Osteocyte (in vitro differentiated cells): Measurements from ENCODE around the gene BCR. TPM values are rescaled to one million over a fixed set of nuclear protein-coding genes. Genes with fewer than 3 reads are reported as not detected.

Experiments used
- DNase-seq: peaks from one replicate; pipeline ENCODE4 v3.0.0; 2021; ENCODE audit warnings: mixed read lengths; ENCODE audit not compliant: unreplicated experiment; ENCODE audit errors: extremely low spot score
- H3K27ac Mint-ChIP-seq: one replicate; pipeline ENCODE4 v1.8.0; 2021; ENCODE audit warnings: mild to moderate bottlenecking, mixed read lengths; ENCODE audit not compliant: unreplicated experiment
- H3K27me3 Mint-ChIP-seq: one replicate; pipeline ENCODE4 v1.8.0; 2021; ENCODE audit warnings: mixed read lengths; ENCODE audit not compliant: unreplicated experiment
- H3K36me3 Mint-ChIP-seq: one replicate; pipeline ENCODE4 v1.8.0; 2021; ENCODE audit warnings: mixed read lengths; ENCODE audit not compliant: unreplicated experiment
- H3K4me1 Mint-ChIP-seq: one replicate; pipeline ENCODE4 v1.8.0; 2021; ENCODE audit warnings: mixed read lengths; ENCODE audit not compliant: unreplicated experiment
- H3K4me3 Mint-ChIP-seq: one replicate; pipeline ENCODE4 v1.8.0; 2021; ENCODE audit warnings: mild to moderate bottlenecking, moderate library complexity, mixed read lengths; ENCODE audit not compliant: unreplicated experiment
- H3K9me3 Mint-ChIP-seq: one replicate; pipeline ENCODE4 v1.8.0; 2021; ENCODE audit warnings: mixed read lengths; ENCODE audit not compliant: unreplicated experiment
- CTCF ChIP-seq: fragments of 200-600 bp; sonication (generic); IDR thresholded peaks from 2 replicates; pipeline ENCODE4 v1.5.0; 2021; ENCODE audit warnings: antibody characterized with exemption, mild to moderate bottlenecking, moderate library complexity
- total RNA-seq: library from RNA; stranded (reverse); gene quantifications from 2 replicates; pipeline ENCODE4 v1.2.1, GENCODE V29; 2021

Gene BCR
- total RNA-seq, 1 donor from 2014 or later = 35.3 TPM

- no peak for TF ChIP-seq CTCF
- H3K27me3 Mint-ChIP-seq = no peaks in the 10 kb centered on the region
- no peaks in the 10 kb centered on the region for H3K9me3 Mint-ChIP-seq
- DNase-seq = no peak
- H3K4me3 Mint-ChIP-seq = no peak overlapping the region
- no peak overlapping the region for H3K27ac Mint-ChIP-seq
- H3K4me1 Mint-ChIP-seq = no peaks in the 10 kb centered on the region
- H3K36me3 Mint-ChIP-seq = peaks cover 23% of the 10 kb centered on the region
Observed at GRCh38 chr22:23270212-23270733, 90.0 kb downstream of the BCR start.

GRCh38 chr22:23270798-23271596 is 90.7 kb downstream of the BCR start:
- Mint-ChIP-seq H3K36me3 (peaks cover 25% of the 10 kb centered on the region), H3K4me3 (no peak overlapping the region), H3K27ac (no peak overlapping the region), H3K27me3 (no peaks in the 10 kb centered on the region), H3K9me3 (no peaks in the 10 kb centered on the region), H3K4me1 (no peaks in the 10 kb centered on the region)
- no peak for DNase-seq
- TF ChIP-seq CTCF = no peak

- Mint-ChIP-seq H3K4me1 (no peaks in the 10 kb centered on the region), H3K36me3 (peaks cover 25% of the 10 kb centered on the region), H3K9me3 (no peaks in the 10 kb centered on the region), H3K27ac (no peak overlapping the region), H3K27me3 (no peaks in the 10 kb centered on the region), H3K4me3 (no peak overlapping the region)
- no peak for DNase-seq
- no peak for TF ChIP-seq CTCF
Observed at GRCh38 chr22:23271597-23271908, 91.2 kb downstream of the BCR start.

GRCh38 chr22:23272371-23272770 is 92.1 kb downstream of the BCR start:
- TF ChIP-seq CTCF = no peak
- H3K36me3 Mint-ChIP-seq = peaks cover 25% of the 10 kb centered on the region
- H3K9me3 Mint-ChIP-seq = no peaks in the 10 kb centered on the region
- H3K27ac Mint-ChIP-seq = no peak overlapping the region
- DNase-seq = no peak
- H3K4me1 Mint-ChIP-seq = no peaks in the 10 kb centered on the region
- H3K4me3 Mint-ChIP-seq = no peak overlapping the region
- no peaks in the 10 kb centered on the region for H3K27me3 Mint-ChIP-seq

GRCh38 chr22:23272834-23273233 is 92.5 kb downstream of the BCR start:
- H3K36me3 Mint-ChIP-seq = peaks cover 25% of the 10 kb centered on the region
- no peak overlapping the region for H3K27ac Mint-ChIP-seq
- no peaks in the 10 kb centered on the region for H3K9me3 Mint-ChIP-seq

More at GRCh38 chr22:23272834-23273233, 92.5 kb downstream of the BCR start:
- H3K4me1 Mint-ChIP-seq = no peaks in the 10 kb centered on the region
- H3K27me3 Mint-ChIP-seq = no peaks in the 10 kb centered on the region
- TF ChIP-seq CTCF = no peak
- no peak overlapping the region for H3K4me3 Mint-ChIP-seq
- DNase-seq = no peak
